ENCODE results near the gene ANO6.
"Not testable (repeated sequence)": the region's sequence is repeated elsewhere in the genome, so short reads cannot be mapped to it uniquely, and the experiment has no call there.

The ANO6 gene

GRCh38 chr12:45314770-45315169, 98.9 kb downstream of the ANO6 start:
- DNase-seq, result no peak

- no peak for DNase-seq
These were observed 99.6 kb downstream of the ANO6 start for GRCh38 chr12:45315462-45315861.

GRCh38 chr12:45317261-45317660, 101.4 kb downstream of the ANO6 start:
- DNase-seq, result not testable (repeated sequence)

- no peak for DNase-seq
These were observed 106.9 kb downstream of the ANO6 start for GRCh38 chr12:45322810-45323209.

GRCh38 chr12:45324391-45324790, 108.5 kb downstream of the ANO6 start:
- DNase-seq, result no peak

GRCh38 chr12:45326358-45326975, 110.6 kb downstream of the ANO6 start:
- DNase-seq, result no peak

GRCh38 chr12:45327823-45328383, 112.0 kb downstream of the ANO6 start:
- DNase-seq, result no peak

GRCh38 chr12:45329238-45329637, 113.3 kb downstream of the ANO6 start:
- no peak for DNase-seq

- no peak for DNase-seq
These were observed 113.8 kb downstream of the ANO6 start for GRCh38 chr12:45329702-45330101.

GRCh38 chr12:45331552-45331951, 115.7 kb downstream of the ANO6 start:
- DNase-seq, result no peak

GRCh38 chr12:45334396-45334795, 118.5 kb downstream of the ANO6 start:
- DNase-seq, result no peak

- no peak for DNase-seq
These were observed 120.4 kb downstream of the ANO6 start for GRCh38 chr12:45336331-45336730.

- no peak for DNase-seq
These were observed 121.1 kb downstream of the ANO6 start for GRCh38 chr12:45336762-45337596.

GRCh38 chr12:45337835-45338234, 121.9 kb downstream of the ANO6 start:
- DNase-seq, result no peak

- DNase-seq, result no peak
These were observed 122.4 kb downstream of the ANO6 start for GRCh38 chr12:45338272-45338671.

GRCh38 chr12:45339035-45339434, 123.1 kb downstream of the ANO6 start:
- DNase-seq, result no peak

GRCh38 chr12:45342171-45342570, 126.3 kb downstream of the ANO6 start:
- no peak for DNase-seq

- DNase-seq, result no peak
These were observed 127.0 kb downstream of the ANO6 start for GRCh38 chr12:45342848-45343247.

- DNase-seq, result no peak
These were observed 127.6 kb downstream of the ANO6 start for GRCh38 chr12:45343269-45344051.

- DNase-seq, result no peak
These were observed 132.4 kb downstream of the ANO6 start for GRCh38 chr12:45348311-45348710.

GRCh38 chr12:45348986-45349385, 133.1 kb downstream of the ANO6 start:
- DNase-seq, result no peak

- no peak for DNase-seq
These were observed 134.0 kb downstream of the ANO6 start for GRCh38 chr12:45349916-45350315.

- no peak for DNase-seq
These were observed 135.0 kb downstream of the ANO6 start for GRCh38 chr12:45350861-45351260.

Data from retina (tissue), 1 donor.